Liver (tissue), 9 donors: ENCODE measurements around the gene CERKL. TPM values are rescaled to one million over a fixed set of nuclear protein-coding genes. Genes with fewer than 3 reads are reported as not detected.

Experiments
- DNase-seq: peaks from one replicate; pipeline ENCODE4 v3.0.0-alpha.2; 2017; ENCODE audit warnings: low spot score
- H3K27ac ChIP-seq, 2 donors: one replicate each; pipeline ENCODE4 v1.7.0; 2013; ENCODE audit warnings: inconsistent platforms in 2 of 2, low read length in 2 of 2, control low read depth in 1 of 2, low read depth in 1 of 2, mild to moderate bottlenecking in 1 of 2
- H3K27me3 ChIP-seq, 4 donors: one replicate each; pipeline versions ENCODE4 v1.6.1 to v1.7.0; 2013; ENCODE audit warnings: low read length in 3 of 4, inconsistent platforms in 1 of 4, mild to moderate bottlenecking in 1 of 4, moderate library complexity in 1 of 4; ENCODE audit not compliant: control insufficient read depth in 4 of 4, insufficient read depth in 4 of 4
- H3K36me3 ChIP-seq, 4 donors: one replicate each; pipeline versions ENCODE4 v1.6.1 to v1.7.0; 2013; ENCODE audit warnings: low read length in 3 of 4, mild to moderate bottlenecking in 3 of 4, low read depth in 1 of 4, moderate library complexity in 1 of 4; ENCODE audit not compliant: control insufficient read depth in 4 of 4, insufficient read depth in 3 of 4
- H3K4me1 ChIP-seq, 4 donors: one replicate each; pipeline versions ENCODE4 v1.6.1 to v1.7.0; 2013; ENCODE audit warnings: low read length in 3 of 4, mild to moderate bottlenecking in 3 of 4, moderate library complexity in 1 of 4; ENCODE audit not compliant: control insufficient read depth in 4 of 4, insufficient read depth in 4 of 4
- H3K4me3 ChIP-seq, 3 donors: one replicate each; pipeline versions ENCODE4 v1.6.1 to v1.7.0; 2013; ENCODE audit warnings: low read length in 3 of 3, control low read depth in 1 of 3, low read depth in 1 of 3, mild to moderate bottlenecking in 1 of 3
- H3K9ac ChIP-seq, 2 donors: one replicate each; pipeline ENCODE4 v1.7.0; 2013; ENCODE audit warnings: low read length in 2 of 2, mild to moderate bottlenecking in 2 of 2, moderate library complexity in 2 of 2, control low read depth in 1 of 2, low read depth in 1 of 2
- H3K9me3 ChIP-seq, 4 donors: one replicate each; pipeline versions ENCODE4 v1.6.1 to v1.7.0; 2013; ENCODE audit warnings: low read length in 3 of 4; ENCODE audit not compliant: control insufficient read depth in 4 of 4
- ATF3 ChIP-seq: IDR thresholded peaks from 2 replicates; pipeline ENCODE4 v1.6.1; 2016; ENCODE audit warnings: antibody characterized with exemption
- CTCF ChIP-seq: fragments of 150-350 bp; IDR thresholded peaks from 2 replicates; pipeline ENCODE4 v1.5.1; 2017; ENCODE audit warnings: improper control_type of control experiment, low read depth, low read length; ENCODE audit not compliant: missing input control
- HNF4A ChIP-seq, 2 donors: conservative IDR thresholded peaks; 2 replicates each; pipeline ENCODE4 v1.6.1; 2016; ENCODE audit warnings: antibody characterized with exemption in 2 of 2, mild to moderate bottlenecking in 2 of 2
- NR2F2 ChIP-seq: IDR thresholded peaks from 2 replicates; pipeline ENCODE4 v1.6.1; 2016; ENCODE audit warnings: antibody characterized with exemption
- REST ChIP-seq: IDR thresholded peaks from 2 replicates; pipeline ENCODE4 v1.6.1; 2016; ENCODE audit warnings: antibody characterized with exemption, mild to moderate bottlenecking
- SP1 ChIP-seq: IDR thresholded peaks from 2 replicates; pipeline ENCODE4 v1.6.1; 2018; ENCODE audit warnings: antibody characterized with exemption, mild to moderate bottlenecking
- ZBTB33 ChIP-seq: IDR thresholded peaks from 2 replicates; pipeline ENCODE4 v1.6.1; 2016; ENCODE audit warnings: antibody characterized with exemption
- WGBS: extraction: QIAGEN DNeasy Blood & Tissue Kit; methylation state at CpG from one replicate; pipeline ENCODE4 v1.1.7; 2013; 5-methylcytosine and 5-hydroxymethylcytosine counted together
- polyA plus RNA-seq, 2 donors: library from polyadenylated mRNA; stranded (reverse) in 1 of 2; unstranded in 1 of 2; fragments of 200-250 nt in 1 of 2; fragments of >200 nt in 1 of 2; fragmentation: Nextera tagmentation in 1 of 2; extraction: Ambion mirVana in 1 of 2; gene quantifications; one replicate each; pipeline versions ENCODE4 v1.2.1 to v1.2.3, GENCODE V29; 2013 to 2015
- total RNA-seq, 2 donors: library from RNA; depleted of rRNA; stranded (reverse); fragments of >200 nt; gene quantifications; one replicate each; pipeline ENCODE4 v1.2.3, GENCODE V29; 2014
- donor health status: healthy.
- donor health status: healthy.
- donor health status: healthy.
- donor health status: healthy.
- donor health status: healthy.

CERKL gene
- total and polyA plus RNA-seq, 4 donors = 0.50 to 0.79 TPM; not detected in 2

GRCh38 chr2:181649436-181649979 is 7.4 kb downstream of the CERKL start (continued):
- TF ChIP-seq REST (no peak), SP1 (no peak), HNF4A (conservative IDR thresholded peaks at IDR 0.05) (no peak), CTCF (no peak), NR2F2 (no peak)

GRCh38 chr2:181648478-181649155 is 8.3 kb downstream of the CERKL start:
- no peaks in the 10 kb centered on the region for H3K36me3 ChIP-seq
- no peaks in the 10 kb centered on the region for H3K4me1 ChIP-seq
- H3K27me3 ChIP-seq = peaks cover 0 to 6% (median 1%) of the 10 kb centered on the region in 4 donors
- H3K9ac ChIP-seq = no peak overlapping the region
- TF ChIP-seq ATF3 = no peak
- no peak for TF ChIP-seq ZBTB33
- no peak for TF ChIP-seq CTCF
- no peak for DNase-seq
- no peak overlapping the region for H3K4me3 ChIP-seq
- no peaks in the 10 kb centered on the region for H3K9me3 ChIP-seq
- H3K27ac ChIP-seq = no peak overlapping the region
- 65% methylated on average over 2 of the region's 2 CpGs for WGBS
